ENCODE measurements around the gene CLCA1. TPM values are rescaled to one million over a fixed set of nuclear protein-coding genes. Genes with fewer than 3 reads are reported as not detected.

The CLCA1 gene
- total RNA-seq, 1 experiment from 2014 or later, result 0.12 TPM

GRCh38 chr1:86548839-86549238, 80.1 kb downstream of the CLCA1 start (continued):
- TF ChIP-seq RAD21 (IDR thresholded peaks at IDR 0.05; ENCODE audit: low read depth) (no peak), POLR2AphosphoS5 (IDR thresholded peaks at IDR 0.05; ENCODE audit: low read depth, low read length) (no peak), EZH2 (IDR thresholded peaks at IDR 0.05) (no peak), JUND (IDR thresholded peaks at IDR 0.05) (no peak), YY1 (IDR thresholded peaks at IDR 0.05; ENCODE audit: extremely low read depth, insufficient replicate concordance, low read depth, low read length) (no peak), CBX3 (IDR thresholded peaks at IDR 0.05; ENCODE audit: low read depth) (no peak), ZFX (IDR thresholded peaks at IDR 0.05) (no peak), POLR2A (IDR thresholded peaks at IDR 0.05; ENCODE audit: borderline replicate concordance, extremely low read depth, insufficient read depth, insufficient read length) (no peak)

Other genes with a start within 250 kb of the CLCA1 start
- gene ODF2L, start 72.6 kb upstream of the CLCA1 start, total RNA-seq (2021; ENCODE audit: unreplicated experiment), result 33.7 TPM
- gene CLCA2, start 44.8 kb upstream of the CLCA1 start, total RNA-seq (2021; ENCODE audit: unreplicated experiment), result not detected
- not detected for gene CLCA4, start 78.2 kb downstream of the CLCA1 start, total RNA-seq (2021; ENCODE audit: unreplicated experiment)
- 42.4 TPM for gene SH3GLB1, start 235.6 kb downstream of the CLCA1 start, total RNA-seq (2021; ENCODE audit: unreplicated experiment)